NCI-H128 (cell line): ENCODE measurements around the gene LYZL6.
A peak's percentile ranks its signal among the peaks of the same experiment; 100 is the strongest.
"Not testable (repeated sequence)": the region's sequence is repeated elsewhere in the genome, so short reads cannot be mapped to it uniquely, and the experiment has no call there.

ENCODE experiments used
- DNase-seq: peaks from one replicate; lab custom pipeline; 2025; ENCODE audit not compliant: unreplicated experiment; lab: John Stamatoyannopoulos, UW

LYZL6 gene

DNA sequence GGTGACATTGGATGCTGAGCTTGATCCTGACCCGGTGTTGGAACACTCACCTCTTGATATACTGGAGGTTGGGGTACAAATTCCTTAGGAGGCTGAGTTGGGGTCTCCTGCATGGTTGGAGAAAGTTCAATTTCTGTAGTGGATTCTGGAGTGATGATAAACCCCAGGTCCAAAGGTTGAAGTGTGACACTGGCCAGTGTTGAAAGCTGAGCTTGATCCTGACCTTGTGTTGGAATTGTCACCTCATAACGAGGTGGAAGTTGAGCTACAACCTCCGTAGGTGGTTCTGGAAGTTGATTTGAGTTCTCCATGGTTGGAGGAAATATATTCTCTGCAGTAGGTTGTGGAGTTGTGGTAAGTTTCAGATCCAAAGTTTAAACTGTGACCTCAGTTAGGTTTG, 34.1 kb downstream of the LYZL6 start:
- no peak for DNase-seq

DNA sequence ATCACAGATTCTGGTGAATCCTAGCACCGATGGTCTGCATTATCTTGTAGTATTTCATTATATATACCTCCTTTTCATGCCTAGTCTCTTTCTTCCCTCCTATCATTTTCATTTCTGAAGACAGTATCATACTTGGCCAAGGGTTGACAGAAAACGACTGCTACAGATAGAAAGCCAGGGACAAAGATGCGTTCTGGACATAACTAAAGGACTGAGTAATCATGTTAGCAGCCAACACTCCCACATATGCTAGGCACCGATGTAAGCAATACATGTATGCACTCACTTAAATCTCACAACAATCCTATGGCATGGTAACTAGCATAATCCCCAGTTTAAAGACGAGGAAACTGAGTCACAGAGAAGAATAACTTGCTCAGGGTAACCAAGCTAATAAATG, 35.8 kb downstream of the LYZL6 start:
- no peak for DNase-seq

GRCh38 chr17:35906926-35907637, 36.4 kb downstream of the LYZL6 start:
- no peak for DNase-seq

- DNase-seq: no peak
Observed at GRCh38 chr17:35906191-35906925, 37.2 kb downstream of the LYZL6 start.

DNA sequence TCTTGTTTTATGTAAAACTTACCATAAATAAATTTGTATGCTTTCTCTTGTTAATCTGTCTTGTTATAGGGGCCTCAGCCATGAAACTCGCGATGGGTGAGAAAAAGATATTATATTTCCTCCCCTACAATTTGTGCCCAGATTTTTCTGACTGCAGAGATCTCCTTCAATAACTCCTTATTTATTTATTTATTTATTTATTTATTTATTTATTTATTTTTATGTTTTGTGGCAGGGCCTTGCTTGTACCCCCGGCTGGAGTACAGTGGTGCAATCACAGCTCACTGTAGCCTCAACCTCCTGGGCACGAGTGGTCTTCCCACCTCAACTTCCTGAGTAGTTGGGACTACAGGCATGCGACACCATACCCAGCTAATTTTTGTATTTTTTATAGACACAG, 40.1 kb downstream of the LYZL6 start:
- no peak for DNase-seq

- no peak for DNase-seq
Observed at GRCh38 chr17:35901631-35902175, 41.8 kb downstream of the LYZL6 start.

GRCh38 chr17:35900708-35901480, 42.6 kb downstream of the LYZL6 start:
- DNase-seq: no peak

DNA sequence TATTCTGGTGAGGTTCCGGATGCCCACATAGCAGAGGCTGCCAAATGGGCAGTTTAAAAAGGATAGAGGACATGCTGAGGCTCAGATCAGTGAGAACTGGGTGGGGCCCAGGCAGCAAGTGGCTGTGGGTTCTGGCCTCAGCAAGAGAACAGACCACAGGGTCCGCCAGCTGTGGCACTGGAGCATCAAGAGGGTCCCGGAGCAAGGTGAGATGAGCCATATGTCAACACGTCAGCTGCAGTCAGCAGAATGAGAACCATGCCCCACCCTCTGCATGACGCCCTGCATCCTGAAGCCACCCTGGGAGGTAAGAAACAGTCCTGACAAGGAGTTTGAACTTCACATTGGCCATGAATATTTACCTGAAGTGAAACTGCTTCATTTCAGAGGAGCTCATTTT, 43.2 kb downstream of the LYZL6 start:
- DNase-seq: no peak

DNA sequence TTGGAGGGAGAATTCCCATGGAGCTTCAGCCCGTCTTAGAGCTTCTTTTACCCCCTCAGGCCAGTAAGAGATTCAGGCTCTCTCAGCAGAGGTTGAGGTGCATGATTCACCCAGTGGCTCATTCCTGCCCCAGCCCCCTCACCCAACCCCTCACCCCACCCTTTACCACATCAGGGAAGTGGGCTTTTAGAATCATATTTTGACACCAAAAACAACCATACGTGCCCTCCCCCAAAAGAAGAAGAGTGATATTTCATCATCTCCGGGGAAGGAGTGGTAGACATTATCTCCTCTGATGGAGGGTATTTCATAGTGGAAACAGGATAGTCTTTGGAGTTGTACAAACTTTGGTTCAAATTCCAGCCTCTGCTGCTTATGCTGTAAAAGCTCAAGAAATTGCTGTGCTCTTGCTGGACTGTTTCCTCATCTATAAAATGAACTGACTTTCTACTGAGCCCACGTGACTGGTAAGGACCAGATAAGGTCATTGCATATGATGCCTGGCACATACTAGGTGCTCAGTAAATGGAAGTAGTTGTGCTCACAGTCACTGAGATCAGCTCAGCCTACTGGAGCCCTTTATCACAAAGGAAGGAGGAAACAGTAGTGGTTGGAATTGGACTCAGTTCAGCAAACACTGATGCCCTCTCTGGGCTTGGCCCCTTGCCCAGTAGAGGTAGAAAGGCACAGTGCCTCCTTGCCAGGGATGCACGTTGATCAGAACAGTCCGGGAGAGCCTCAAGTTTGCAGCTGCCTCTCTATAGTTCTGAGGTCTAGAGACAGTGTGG, 45.0 kb downstream of the LYZL6 start:
- no peak for DNase-seq

GRCh38 chr17:35897772-35898171, 45.7 kb downstream of the LYZL6 start:
- DNase-seq: not testable (repeated sequence)

DNA sequence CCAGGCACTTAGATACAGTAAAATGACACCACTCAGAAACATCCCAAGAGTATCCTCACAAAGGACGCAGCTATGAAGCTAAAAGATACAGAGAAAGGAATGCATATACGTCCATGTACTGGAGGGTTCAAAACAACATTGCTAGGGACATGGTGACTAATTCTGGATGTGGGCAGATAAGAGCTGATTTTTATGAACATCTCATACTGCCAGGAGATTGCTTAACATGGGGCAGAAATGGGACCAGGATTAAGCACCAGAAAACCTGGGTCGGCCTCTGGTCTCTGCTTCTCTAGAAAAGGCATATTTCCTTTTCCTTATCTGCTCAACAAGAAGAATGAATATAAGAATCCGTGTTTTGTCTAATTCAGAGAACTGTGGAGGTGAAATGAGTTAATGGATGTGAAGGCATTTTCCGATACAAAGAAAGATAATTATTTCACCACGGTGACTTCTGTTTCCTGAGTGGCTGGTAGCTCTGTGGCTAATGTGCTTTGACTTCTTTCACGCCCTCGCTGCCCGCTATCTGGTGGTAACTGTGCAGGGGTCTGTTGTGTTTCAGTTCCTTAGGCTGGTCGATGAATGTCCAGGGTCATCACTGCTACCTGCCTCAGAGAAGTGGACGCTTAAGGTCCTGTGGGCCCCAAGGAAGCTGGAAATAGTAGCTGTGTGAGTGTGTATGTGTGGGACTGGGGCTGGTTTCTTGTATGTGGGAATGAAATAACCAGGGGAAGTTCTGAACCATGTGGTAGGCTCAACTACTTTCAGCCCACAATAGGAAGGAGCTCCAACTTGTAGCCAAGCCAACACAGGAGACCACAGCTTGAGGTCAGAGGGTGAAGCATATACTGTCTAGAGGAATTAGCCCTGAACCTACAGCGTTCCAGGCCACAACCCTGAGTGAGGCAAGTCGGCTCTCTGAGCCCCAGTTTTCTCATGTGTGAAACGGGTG, 47.6 kb downstream of the LYZL6 start:
- DNase-seq: no peak

DNA sequence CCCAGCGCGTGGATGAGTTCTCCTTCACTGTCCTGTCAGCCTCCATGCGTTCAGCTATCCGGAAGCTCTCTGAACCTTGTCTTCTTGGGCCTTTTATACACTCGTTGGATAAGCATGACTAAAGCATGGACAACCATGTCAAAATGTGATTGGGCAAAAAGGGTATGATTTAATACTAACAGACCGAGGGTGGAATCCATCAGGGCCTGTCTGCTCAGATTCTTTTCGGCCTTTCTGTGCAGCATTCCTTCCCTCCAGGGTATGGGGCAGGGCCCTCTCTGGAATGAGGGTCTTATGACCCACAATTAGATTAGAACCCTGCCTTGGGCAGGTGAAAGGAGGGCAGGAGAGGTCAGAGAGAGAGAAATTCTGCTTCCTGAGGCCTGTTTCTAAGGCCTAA, 49.3 kb downstream of the LYZL6 start:
- no peak for DNase-seq

- DNase-seq: no peak
Observed at GRCh38 chr17:35893751-35894150, 49.8 kb downstream of the LYZL6 start.

DNA sequence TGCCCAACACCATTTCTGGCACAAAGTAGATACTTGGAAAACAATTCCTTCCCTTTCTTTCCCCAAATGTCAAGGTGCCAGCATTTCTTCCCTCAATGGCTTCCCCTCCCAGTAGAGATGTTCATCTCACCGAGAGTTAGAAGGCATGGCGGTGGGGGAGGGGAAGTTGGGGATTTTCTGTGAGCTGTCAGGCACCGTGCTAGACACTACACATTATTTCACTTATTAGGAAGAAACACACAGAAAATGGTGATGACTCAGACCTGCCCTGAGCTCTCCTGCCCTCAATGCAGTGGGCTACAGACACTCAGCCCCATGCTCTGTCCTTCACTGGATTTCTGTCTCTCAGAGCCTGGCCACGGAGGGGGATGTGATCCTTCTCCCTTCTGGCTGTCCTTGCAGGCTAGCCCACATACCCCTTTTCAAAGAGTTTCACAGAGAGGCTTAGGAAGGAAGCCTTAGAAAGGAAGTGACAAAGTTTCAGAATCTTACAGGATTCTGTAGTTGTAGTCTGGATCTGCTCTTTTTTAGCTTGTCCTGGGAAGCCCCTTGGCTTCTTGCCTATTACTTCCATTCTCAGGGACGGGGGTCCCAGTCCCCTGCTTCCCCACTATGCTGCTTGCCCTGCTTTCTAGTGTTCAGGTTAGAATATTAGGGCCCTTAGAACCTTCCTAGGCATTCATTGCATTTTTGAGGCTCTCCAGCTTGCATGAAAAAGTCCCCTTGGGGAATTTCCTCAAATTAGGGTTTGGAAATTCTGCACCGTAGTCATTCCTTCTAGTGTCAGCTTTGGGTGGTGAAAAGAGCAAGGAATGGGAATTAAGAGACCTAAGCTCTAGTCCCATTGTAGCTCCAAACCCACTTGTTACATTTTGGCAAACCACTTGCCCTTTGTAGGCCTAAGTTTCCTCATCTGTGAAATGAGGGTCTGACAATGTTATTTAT, 51.1 kb downstream of the LYZL6 start:
- no peak for DNase-seq

DNA sequence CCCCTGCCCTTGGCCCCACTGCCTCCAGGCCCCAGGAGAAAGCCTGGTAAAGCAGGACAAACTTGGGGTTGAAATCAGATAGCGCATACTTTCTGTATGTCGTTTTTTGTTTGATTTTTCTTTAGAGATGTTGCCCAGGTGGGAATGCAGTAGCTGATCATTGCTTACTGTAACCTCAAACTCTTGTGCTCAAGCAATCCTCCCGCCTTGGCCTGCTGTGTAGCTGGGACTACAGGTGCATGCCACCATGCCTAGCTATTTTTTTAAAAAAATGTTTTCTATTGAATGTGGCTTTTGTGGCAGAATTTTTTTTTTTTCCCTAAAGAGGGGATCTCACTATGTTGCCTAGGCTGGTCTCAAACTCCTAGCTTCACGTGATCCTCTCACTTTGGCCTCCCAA, 52.2 kb downstream of the LYZL6 start:
- DNase-seq: no peak

- peak; percentile 10 for DNase-seq
Observed at GRCh38 chr17:35890774-35891155, 52.7 kb downstream of the LYZL6 start.

GRCh38 chr17:35889818-35890773, 53.4 kb downstream of the LYZL6 start:
- DNase-seq: peak; percentile 26

GRCh38 chr17:35889241-35889640, 54.3 kb downstream of the LYZL6 start:
- DNase-seq: no peak
